ENCODE data around the gene DVL3.

DNA sequence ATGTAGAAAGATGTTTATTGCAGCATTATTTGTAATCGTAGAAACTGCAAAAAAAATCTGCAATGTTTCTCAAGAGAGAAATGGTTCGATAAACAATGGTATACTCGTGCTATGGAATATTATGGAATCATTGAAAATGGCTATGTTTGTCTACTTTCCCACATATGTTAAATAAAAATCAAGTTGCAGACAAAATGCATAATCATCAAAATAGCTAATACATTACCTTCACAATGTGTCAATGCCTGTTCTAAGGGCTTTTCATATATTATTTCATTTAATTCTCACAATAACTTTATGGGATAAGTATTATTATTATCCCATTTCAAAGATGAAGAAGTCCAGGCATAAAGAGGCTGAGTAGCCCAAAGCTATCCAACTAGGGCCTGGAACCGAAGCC lies 22.2 kb upstream of the DVL3 start:
- TF ChIP-seq, protein P1, sequence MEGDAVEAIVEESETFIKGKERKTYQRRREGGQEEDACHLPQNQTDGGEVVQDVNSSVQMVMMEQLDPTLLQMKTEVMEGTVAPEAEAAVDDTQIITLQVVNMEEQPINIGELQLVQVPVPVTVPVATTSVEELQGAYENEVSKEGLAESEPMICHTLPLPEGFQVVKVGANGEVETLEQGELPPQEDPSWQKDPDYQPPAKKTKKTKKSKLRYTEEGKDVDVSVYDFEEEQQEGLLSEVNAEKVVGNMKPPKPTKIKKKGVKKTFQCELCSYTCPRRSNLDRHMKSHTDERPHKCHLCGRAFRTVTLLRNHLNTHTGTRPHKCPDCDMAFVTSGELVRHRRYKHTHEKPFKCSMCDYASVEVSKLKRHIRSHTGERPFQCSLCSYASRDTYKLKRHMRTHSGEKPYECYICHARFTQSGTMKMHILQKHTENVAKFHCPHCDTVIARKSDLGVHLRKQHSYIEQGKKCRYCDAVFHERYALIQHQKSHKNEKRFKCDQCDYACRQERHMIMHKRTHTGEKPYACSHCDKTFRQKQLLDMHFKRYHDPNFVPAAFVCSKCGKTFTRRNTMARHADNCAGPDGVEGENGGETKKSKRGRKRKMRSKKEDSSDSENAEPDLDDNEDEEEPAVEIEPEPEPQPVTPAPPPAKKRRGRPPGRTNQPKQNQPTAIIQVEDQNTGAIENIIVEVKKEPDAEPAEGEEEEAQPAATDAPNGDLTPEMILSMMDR (IDR thresholded peaks at IDR 0.05): no peak
- TF ChIP-seq EZH2 (IDR thresholded peaks at IDR 0.05; ENCODE audit: borderline replicate concordance, insufficient read depth, low read depth, low read length, poor library complexity, severe bottlenecking): no peak
